SU-DHL-6 (cell line): ENCODE measurements around the gene CELSR2.

ENCODE experiments used
- EZH2phosphoT487 ChIP-seq: fragments of 200-600 bp; sonication (generic), shearing (Covaris generic); conservative IDR thresholded peaks from 2 replicates; pipeline ENCODE4 v1.6.1; 2018; ENCODE audit warnings: mild to moderate bottlenecking, antibody characterized with exemption, low read length, moderate library complexity, mixed read lengths
- TF ChIP-seq, protein P1 (sequence below): fragments of 200-600 bp; sonication (generic); IDR thresholded peaks from one replicate; pipeline ENCODE4 v1.5.1; 2017; ENCODE audit warnings: antibody characterized with exemption, mild to moderate bottlenecking, low read length, moderate library complexity; ENCODE audit not compliant: insufficient read depth, poor library complexity, severe bottlenecking

DNA sequence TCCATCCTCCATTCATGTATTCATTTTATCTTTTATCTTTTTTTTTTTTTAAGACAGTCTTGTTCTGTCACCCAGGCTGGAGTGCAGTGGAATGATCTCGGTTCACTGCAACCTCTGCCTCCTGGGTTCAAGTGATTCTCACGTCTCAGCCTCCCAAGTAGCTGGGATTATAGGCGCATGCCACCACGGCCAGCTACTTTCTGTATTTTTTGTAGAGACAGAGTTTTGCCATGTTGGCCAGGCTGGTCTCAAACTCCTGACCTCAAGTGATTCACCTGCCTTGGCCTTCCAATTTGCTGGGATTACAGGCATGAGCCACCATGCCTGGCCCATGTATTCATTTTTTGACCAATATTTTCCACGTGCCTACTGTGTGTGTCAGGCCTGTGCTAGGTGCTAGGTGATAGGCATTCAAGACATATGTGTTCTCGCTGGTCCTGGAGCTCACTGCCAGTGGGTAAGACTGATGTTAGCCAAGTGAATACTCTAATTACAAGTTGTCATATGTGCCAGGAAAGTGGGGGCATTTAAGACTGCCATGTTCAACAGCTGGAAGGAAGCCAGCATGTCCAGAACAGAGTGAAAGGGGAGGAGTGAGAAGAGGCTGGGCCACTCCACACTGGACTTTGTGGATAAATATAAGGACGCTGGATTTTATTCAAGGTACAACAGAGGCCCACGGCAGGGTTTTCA lies 5.3 kb upstream of the CELSR2 start:
- TF ChIP-seq, protein P1, sequence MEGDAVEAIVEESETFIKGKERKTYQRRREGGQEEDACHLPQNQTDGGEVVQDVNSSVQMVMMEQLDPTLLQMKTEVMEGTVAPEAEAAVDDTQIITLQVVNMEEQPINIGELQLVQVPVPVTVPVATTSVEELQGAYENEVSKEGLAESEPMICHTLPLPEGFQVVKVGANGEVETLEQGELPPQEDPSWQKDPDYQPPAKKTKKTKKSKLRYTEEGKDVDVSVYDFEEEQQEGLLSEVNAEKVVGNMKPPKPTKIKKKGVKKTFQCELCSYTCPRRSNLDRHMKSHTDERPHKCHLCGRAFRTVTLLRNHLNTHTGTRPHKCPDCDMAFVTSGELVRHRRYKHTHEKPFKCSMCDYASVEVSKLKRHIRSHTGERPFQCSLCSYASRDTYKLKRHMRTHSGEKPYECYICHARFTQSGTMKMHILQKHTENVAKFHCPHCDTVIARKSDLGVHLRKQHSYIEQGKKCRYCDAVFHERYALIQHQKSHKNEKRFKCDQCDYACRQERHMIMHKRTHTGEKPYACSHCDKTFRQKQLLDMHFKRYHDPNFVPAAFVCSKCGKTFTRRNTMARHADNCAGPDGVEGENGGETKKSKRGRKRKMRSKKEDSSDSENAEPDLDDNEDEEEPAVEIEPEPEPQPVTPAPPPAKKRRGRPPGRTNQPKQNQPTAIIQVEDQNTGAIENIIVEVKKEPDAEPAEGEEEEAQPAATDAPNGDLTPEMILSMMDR = no peak
- no peak for TF ChIP-seq EZH2phosphoT487
